HG03175 (cell line): ENCODE measurements around the gene UBE3C.

ENCODE experiments used
- ATAC-seq: cut with Tn5 transposase; IDR thresholded peaks from one replicate; pipeline ENCODE4 v1.9.1; 2021; ENCODE audit warnings: mild to moderate bottlenecking, moderate library complexity; ENCODE audit not compliant: unreplicated experiment

The UBE3C gene

DNA sequence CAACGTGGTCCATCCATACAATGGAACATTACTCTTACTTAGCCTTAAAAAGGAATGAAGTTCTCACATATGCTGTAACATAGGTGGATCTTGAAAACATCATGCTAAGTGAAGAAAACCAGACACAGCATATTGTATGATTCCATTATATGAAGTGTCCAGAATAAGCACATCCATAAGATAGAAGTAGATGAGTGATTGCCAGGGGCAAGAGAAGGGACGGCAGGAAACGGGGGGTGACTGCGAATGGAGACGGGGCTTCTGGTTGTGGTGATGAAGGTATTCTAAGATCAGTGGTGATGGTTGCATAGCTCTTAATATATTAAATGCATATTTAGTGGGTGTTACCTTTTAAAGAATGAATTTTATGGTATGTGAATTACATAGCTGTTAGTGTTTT is 29.8 kb downstream of the UBE3C start:
- ATAC-seq: no peak

DNA sequence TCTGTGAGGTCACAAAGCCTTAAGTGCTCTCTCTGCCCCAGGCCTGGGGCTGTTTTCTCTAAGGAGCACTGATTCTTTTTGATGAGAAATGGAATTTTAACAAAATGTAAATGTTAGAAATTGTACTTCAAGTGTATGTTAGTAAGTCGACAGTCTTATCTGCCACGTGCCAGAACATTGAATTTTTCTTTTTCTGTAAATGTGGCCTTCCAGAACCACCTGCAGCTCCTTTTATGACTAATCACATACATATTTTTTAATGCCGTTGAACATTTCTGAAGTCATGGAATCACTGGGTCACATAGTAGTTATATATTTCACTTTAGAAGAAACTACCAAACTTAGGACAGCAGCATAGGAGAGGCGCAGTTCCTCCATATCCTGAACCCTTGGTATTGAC is 38.0 kb downstream of the UBE3C start:
- ATAC-seq: no peak

DNA sequence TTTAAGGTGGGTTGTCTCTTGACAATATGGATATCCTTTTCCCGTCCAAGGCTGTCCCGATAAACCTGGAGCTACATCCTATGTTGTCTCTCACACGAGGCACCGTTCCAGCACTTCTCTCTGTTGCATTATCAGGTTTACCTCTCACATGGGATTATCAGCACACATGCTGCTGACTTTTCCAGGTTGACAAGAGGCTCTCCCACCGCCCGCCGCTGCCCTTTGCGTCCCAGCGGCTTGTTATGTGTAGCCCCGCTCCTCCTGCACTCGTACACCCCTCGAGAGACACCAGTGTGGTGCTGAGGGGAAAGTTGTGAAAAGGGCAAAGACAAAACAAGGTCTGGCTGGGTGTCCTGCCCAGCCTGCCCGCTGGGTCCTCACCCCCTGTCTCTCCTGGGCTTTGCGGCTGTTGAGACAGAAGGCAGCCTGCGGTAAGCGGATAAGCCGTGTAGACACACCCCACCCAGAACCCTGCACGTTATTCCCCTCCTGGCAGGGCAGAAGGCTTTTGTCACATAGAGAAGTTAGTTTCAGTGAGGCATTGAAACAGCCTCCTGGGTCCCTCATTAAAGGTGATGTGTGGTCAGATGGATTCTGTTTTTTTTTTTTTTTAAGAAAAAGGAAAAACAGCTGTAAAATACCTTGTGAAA is 38.7 kb downstream of the UBE3C start:
- no peak for ATAC-seq

DNA sequence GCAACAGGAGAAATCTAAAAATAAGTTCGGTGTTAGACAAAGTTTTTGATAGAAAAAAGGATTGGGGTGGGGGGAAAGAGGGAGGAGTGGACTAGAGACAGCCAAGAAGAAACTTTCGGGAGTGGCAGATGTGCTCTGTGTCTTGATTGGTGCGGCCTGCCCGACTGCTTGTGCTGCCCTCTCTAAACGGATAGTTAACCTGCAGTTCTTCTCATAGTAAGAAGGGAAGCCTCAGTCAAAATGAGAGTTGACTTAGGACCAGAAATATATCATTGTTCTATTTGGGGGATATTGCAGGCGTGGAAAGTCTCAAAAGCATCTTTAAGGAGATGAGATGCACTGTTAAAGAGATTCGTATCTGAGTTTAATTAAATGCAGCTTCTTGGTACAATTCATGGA is 39.3 kb downstream of the UBE3C start:
- ATAC-seq: no peak

DNA sequence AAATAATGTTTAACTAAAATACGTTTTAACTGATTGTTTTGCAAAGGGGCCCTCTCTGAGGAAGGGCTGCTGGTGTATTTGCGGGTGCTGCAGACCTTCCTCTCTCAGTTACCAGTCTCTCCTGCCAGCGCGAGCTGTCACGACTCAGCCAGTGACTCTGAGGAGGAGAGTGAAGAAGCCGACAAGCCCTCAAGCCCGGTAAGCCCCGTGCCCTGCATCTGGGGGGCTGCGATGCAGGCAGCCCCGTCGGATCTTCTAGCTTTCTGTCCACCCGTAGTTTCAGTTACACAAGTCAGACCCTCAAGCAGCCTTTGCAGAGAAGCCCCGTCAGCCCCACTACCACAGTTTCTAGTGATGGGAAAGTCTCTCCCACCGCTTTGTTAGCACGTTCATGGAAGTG is 45.1 kb downstream of the UBE3C start:
- ATAC-seq: no peak

DNA sequence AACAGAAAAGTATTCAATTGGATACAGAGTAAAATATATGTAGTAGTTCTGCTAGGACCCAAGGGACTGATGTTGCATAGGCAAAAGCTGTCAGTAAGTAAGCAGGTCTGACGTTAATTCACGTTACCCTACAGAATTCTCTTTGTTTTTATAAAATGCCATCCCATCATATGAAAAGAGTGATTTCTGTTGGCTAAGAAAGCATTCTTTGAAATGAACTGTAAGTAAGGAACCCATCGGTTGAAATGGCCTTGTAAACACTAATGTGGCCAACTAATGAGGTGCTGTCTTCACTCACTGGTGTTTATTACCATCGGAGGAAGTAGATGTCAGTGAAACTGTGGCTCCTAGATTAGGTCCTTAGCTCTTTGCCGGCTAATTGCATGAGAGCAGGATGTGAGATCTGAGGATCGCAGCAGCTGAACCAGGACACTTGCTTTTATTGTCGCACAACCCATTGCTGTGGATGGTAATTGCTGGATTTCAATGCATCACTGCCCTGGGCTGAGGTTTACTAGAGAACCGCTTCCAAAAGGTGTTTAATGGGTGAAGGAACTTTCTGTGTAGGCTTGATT is 49.5 kb downstream of the UBE3C start:
- ATAC-seq: no peak

DNA sequence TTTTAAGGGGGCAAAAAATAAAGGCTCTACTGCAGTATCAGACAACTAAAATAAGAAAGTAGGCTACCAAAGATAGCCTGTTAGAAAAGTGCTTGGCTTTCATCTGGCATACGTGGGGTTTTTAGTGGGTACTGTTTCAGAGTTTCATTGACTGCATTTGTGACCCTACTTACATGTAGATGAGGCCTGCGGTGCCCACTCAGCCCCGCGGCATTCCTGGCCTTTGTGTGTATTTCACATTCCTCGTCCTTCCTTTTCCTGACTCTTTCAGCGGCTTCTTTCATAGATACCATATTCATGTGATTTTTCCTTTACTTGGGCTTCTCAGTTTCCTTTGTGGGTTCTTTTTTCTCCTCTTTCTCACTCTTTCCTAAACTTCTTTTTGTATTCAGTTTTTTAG is 50.7 kb downstream of the UBE3C start:
- ATAC-seq: no peak

DNA sequence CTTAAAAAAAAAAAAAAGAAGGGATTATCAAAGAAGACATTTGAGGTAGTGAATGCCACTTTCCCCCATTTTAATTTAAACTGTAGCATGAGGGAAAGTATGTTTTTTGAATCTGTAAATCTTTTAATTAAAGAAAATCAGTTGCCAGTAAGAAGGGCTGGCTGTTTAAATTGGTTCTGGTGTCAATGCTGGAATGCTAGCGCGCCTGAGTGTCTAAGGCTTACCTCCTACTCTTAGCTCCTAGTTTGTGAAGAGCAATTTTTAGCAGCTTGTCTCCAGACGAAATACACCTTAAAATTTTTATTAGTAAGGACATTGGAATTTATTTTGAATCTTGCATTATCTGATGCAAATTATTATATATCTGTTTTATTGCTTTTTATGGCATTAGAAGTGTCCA is 54.1 kb downstream of the UBE3C start:
- no peak for ATAC-seq

DNA sequence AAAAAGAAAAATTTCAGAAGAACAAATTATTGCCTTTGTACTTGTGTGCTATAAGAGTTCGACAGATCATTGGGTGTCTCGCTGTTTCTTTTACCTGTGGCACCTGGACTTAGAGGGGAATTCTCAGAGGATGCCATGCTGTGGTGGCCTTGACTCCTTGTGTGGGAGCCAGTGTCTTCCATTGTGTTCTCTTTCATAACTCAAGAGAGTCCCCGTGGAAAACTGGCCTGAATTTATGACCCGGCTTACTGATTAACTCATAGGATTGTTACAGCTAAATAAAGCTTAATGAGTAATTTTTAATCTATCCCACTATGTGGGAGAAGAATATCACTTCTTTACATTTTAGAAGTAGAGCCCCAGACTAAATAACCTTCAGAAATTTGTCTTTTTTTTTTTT is 54.5 kb downstream of the UBE3C start:
- ATAC-seq: no peak

DNA sequence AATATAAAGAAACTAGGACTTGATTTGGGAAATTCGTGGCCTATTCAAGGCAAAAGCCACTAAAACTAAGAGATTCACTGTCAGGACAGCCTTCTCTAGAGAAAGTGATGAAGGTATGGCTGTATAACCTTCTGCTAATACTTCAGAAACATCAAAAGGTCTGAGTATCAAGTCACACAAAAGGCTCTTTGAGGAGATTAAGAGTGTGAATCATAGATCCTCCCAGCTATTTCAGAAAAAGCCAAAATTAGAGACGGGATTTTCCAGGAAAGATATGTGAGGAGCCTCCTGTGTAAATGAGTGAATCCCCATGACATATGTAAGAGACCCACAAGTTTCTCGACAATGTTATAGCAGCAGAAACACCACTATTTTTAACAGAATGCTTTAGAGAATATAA is 56.2 kb downstream of the UBE3C start:
- ATAC-seq: no peak

DNA sequence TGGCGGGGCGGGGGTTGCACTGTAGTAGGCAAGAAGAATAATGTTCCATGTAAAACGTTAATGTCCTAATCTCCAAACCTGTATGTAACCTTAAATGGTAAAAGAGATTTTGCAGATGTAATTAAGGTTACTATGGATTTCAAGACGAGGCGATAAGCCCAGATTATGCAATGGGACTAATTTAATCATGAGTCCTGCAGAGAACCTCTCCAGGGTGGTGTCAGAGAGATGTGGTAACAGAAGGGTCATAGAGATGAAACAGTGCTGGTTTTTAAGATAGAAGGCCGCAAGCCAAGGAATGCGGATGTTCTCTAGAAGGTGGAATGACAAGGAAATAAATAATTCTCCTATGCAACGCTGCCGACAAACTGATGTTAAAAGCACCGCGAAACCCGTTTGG is 57.1 kb downstream of the UBE3C start:
- ATAC-seq: no peak

DNA sequence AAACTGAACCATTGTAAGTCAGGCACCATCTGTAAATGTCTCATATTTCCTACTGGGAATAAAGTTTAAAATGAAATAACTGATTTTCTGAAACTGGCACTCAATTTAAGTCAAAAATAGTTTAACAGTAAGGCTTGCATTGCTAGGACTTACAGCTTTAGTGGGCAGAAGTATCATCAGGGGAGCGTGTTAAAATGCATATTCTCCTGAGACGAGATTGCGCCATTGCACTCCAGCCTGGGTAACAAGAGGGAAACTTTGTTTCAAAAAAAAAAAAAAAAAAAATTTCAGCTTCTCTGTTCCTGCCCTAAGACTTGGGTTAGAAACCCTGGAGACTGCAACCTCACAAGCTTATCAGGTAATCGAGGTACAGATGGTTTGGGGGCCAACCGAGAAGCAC is 65.4 kb downstream of the UBE3C start:
- ATAC-seq: no peak

DNA sequence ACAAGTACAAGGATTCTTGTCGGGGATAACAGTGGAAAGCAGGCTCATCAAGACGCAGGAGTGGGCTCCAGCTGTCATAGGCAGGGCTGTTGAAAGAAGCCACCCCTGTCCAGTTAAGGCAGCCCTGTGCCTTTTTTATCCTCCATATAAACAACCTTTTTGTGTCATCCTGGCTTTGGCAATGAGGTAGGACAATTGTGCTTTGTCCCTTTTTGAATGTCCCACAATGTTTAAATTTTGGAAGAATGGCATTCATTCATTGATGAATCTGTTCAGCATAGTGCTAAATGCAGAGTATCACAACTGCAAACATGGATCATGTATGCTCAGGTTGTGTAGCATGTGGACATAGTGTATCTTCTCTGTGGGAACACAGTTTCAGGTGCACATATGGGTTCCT is 66.7 kb downstream of the UBE3C start:
- no peak for ATAC-seq

DNA sequence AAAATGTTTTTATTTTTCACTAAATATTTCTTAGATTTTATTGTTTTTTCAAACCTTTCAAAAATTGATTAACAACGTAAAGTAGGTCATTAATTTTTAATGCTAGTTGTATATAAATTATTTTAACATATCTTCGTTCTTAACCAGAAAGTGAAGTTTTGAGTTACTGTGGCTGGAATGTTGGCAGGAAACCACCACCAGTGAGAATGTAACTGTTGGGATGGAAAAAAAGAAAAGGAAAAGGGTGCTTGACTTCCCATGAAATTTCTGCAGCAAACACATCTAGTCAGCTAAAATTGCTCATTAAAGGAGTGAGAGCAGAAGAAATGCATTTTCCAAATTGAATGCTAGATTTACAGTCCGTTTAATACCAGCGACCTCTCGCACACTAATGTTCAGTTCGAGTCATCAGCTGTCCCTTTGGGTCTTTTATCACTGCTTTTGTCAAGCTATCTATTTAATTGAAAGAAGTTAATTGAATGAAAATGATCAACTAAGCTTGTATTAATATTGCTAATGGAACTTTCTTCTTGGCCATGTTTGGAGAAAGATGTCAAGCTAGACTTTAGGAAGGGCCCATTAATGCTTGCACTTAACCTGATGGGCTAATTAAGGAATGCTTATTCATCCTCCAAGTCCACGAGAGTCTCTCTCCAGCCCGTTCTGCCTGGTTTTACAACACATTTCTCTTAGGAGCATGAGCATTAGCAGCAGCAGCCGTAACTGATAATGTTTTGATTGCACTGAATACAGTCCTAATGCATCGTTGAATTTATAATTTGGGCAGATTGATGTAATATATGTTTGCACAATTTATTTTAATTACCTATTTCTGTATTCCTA is 70.1 kb downstream of the UBE3C start:
- no peak for ATAC-seq

DNA sequence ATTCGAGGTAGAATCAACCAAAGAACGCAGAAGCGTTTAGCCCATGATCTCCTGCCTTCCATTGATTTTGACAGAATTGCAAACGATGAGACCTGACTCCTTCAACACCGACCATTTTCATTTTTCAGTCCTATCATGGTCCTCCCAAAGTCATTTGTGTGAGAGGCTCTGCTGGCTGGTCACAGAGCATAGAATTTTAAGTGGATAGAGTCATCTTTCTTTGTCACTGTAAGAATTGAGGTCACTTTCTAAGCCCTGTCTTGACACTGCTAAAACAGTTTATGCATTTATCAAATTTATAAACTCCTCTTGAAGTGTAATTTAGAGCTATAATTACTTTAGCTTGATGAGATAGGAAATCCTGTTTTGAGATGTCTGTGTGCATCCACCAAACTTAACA is 72.0 kb downstream of the UBE3C start:
- no peak for ATAC-seq

DNA sequence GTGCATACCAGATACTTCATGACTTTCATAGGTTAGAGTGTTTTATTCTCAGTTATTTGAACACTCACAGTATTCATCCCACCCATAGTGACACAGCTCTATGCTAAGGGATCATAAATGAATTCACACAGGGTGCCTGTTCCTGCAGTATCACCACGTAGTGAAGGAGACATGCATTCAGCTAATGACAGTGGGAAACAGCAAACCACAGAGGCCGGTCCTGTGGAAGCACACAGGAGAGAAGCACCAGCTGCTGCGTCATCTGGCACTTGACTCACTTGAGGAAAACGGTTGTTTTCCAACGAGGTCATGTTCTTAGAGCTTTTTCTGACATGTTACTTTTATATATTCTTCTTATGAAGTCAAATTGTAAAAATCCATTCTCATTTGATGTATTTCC is 73.0 kb downstream of the UBE3C start:
- ATAC-seq: no peak

DNA sequence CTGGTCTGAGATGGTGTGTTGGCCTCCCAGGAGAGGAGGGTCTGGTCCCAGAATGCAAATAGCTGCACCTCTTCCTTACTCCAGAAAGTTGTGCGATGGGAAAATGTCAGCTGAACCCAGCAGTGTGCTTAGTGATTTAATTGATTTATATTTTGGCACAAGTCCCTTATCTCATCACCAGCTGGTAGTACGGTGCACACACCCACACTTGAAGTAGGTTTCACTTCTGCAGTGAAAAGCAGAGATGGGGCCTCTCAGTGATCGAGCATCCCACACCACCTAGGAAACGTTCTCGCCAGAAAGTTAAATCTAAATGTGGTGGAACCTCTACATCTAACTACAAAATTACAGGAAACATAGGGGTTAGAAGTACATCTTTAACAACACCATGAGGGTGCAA is 80.4 kb downstream of the UBE3C start:
- ATAC-seq: no peak

DNA sequence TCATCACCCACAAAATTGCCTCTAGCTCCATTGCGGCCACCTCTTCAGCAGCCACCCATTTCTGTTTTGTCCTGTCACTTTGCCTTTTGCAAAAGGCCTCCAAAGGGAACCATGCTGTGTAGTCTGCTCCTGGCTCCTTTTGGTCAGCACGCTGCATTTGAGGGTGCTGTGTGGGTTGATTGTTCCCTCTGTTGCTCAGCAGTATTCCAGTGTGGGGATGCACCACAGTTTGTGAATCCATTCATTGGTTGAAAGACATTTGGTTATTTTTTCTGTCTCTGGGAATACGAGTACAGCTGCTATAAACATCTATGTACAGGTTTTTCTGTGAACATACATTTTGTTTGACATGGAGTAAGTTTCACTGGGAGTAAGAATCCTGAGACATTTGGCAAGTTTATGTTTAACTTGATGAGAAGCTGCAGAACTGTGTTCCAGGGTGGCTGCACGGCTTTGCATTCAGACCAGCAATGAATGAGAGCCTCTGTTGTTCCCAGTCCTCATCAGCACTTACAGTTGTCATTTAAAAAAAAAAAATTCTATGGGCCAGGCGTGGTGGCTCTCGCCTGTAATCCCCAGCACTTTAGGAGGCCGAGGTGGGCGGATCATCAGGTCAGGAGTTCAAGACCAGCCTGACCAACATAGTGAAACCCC is 82.3 kb downstream of the UBE3C start:
- ATAC-seq: no peak

DNA sequence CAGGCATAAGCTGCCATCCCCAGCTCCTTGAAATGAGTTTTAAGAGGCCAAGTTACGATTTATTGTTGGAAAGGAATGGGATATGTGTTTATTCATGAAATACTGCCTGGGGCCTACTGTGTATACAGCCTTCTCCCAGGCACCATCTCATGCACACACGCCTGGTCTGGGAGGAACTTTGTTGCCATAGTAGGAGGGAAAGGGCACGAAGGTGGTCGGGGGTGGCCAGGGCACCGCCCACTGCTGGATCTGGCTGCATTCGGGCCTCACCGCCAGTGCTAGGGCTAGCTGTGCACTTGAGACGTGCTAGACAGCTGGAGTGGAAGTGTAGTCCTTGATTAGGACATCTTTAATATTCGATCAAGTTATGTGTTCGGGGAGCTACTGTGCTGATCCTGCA is 84.0 kb downstream of the UBE3C start:
- no peak for ATAC-seq

DNA sequence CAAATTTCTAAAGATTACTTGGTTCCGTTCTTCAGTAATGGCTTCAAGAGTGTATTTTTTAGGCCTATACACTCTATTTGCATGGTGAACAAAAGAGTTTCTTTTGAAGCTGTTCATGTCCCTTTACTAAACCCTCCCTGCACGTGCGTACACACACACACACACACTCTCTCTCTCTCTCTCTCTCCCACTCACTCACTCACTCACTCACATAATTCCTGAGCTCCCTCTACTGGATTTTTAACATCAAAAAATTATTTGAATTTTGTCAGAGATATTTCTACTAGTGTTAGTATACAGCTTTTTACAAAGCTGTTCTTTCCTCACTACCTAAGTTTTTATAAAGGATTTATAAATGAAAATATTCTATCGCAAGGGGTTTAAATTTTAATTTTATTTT is 85.9 kb downstream of the UBE3C start:
- ATAC-seq: no peak

DNA sequence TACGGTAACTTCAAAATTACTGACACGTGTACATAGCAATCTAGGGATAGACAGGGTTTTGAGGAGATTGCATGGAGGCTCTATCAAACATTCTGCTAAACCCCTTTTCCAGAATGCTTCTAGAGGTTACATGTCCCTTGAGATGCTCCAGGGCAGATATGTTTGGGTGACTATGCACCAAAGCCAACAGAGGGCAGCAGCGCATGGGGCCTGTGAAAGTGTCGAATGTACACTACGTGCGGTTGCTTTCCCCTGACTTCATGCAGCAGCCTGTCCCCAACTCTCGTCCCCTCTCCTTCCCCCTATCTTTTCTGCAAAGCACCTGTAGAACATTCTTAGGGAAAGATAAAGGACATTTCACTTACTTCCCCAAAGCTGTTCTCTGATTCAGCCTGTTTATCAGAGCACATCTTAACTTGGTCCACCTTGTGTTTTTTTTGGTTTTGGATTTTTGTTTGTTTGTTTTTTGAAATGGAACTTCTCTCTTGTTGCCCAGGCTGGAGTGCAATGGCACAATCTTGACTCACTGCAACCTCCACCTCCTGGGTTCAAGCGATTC is 90.2 kb downstream of the UBE3C start:
- no peak for ATAC-seq

DNA sequence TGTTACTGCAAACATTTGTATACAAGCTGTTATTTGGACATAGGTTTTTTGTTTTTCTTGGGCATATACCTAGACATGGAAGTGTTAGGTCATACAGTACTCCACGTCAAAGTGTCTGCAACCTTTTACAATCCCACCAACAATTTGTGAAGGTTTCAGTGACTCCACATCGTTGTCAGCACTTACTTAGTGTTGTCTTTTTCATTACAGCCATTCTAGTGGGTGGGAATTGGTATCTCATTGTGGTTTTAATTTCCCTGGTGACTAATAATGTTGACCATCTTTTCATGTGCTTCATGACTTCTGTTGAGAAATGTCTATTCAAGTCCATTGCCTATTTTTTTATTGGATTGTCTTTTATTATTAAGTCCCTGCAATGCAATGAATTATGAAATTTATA is 95.0 kb downstream of the UBE3C start:
- ATAC-seq: no peak
